ENCODE measurements around the gene ZNF768.

Gene ZNF768

GRCh38 chr16:30535777-30536190 lies 9.4 kb upstream of the ZNF768 start:
- no peaks in the 10 kb centered on the region for H3K36me3 ChIP-seq (replicated peaks)
- peak overlapping the region; percentile 72 for H3K4me3 ChIP-seq (ENCODE audit: low read depth, low read length)
- TF ChIP-seq CTCF (IDR thresholded peaks at IDR 0.05; ENCODE audit: low read depth, low read length, missing control alignments) = peak; percentile 83
- H3K27ac ChIP-seq = no peak overlapping the region
- in situ Hi-C loops (cut with HindIII; ENCODE audit: low pct_ligation_motif_present, low sequenced_read_pairs) = no loop called here
- H3K27me3 ChIP-seq (replicated peaks) = no peaks in the 10 kb centered on the region
- DNase-seq = peak; percentile 55

- Histone ChIP-seq H3K4me3 (ENCODE audit: low read depth, low read length) (peak overlapping the region; percentile 72), H3K36me3 (replicated peaks) (no peaks in the 10 kb centered on the region), H3K27ac (peak overlapping the region; percentile 80), H3K27me3 (replicated peaks) (no peaks in the 10 kb centered on the region)
- in situ Hi-C loops (cut with HindIII; ENCODE audit: low pct_ligation_motif_present, low sequenced_read_pairs) = no loop called here
- no peak for TF ChIP-seq CTCF (IDR thresholded peaks at IDR 0.05; ENCODE audit: low read depth, low read length, missing control alignments)
- DNase-seq = peak; percentile 1
Measured at GRCh38 chr16:30535106-30535776, 8.9 kb upstream of the ZNF768 start.

GRCh38 chr16:30534368-30535105 lies 8.2 kb upstream of the ZNF768 start, which contains the start of gene ZNF747:
TSS of gene ZNF747 (minus strand) at chr16:30534858. CDS start at chr16:30534679, 179 bp downstream.
- DNase-seq = peak; percentile 54
- in situ Hi-C loops (cut with HindIII; ENCODE audit: low pct_ligation_motif_present, low sequenced_read_pairs) = no loop called here
- Histone ChIP-seq H3K36me3 (replicated peaks) (no peaks in the 10 kb centered on the region), H3K27ac (peak within 1 kb of the TSS; percentile 80), H3K27me3 (replicated peaks) (no peaks in the 10 kb centered on the region), H3K4me3 (ENCODE audit: low read depth, low read length) (peak within 1 kb of the TSS; percentile 72)
- TF ChIP-seq CTCF (IDR thresholded peaks at IDR 0.05; ENCODE audit: low read depth, low read length, missing control alignments) = no peak

GRCh38 chr16:30533748-30534367 lies 7.5 kb upstream of the ZNF768 start:
- H3K36me3 ChIP-seq (replicated peaks) = no peaks in the 10 kb centered on the region
- peak overlapping the region; percentile 80 for H3K27ac ChIP-seq
- H3K4me3 ChIP-seq (ENCODE audit: low read depth, low read length) = peak overlapping the region; percentile 72
- in situ Hi-C loops (cut with HindIII; ENCODE audit: low pct_ligation_motif_present, low sequenced_read_pairs) = no loop called here
- H3K27me3 ChIP-seq (replicated peaks) = no peaks in the 10 kb centered on the region
- TF ChIP-seq CTCF (IDR thresholded peaks at IDR 0.05; ENCODE audit: low read depth, low read length, missing control alignments) = no peak
- DNase-seq = no peak

GRCh38 chr16:30533146-30533522 lies 6.8 kb upstream of the ZNF768 start:
- in situ Hi-C loops (cut with HindIII; ENCODE audit: low pct_ligation_motif_present, low sequenced_read_pairs) = no loop called here
- Histone ChIP-seq H3K27ac (no peak overlapping the region), H3K27me3 (replicated peaks) (no peaks in the 10 kb centered on the region), H3K4me3 (ENCODE audit: low read depth, low read length) (no peak overlapping the region), H3K36me3 (replicated peaks) (no peaks in the 10 kb centered on the region)
- no peak for DNase-seq
- TF ChIP-seq CTCF (IDR thresholded peaks at IDR 0.05; ENCODE audit: low read depth, low read length, missing control alignments) = no peak
